HCT116 (cell line): Measurements from ENCODE around the gene IFT25. TPM values are rescaled to one million over a fixed set of nuclear protein-coding genes. Genes with fewer than 3 reads are reported as not detected.

Experiments used
- ATAC-seq: fragments of 200-7000 bp; cut with Tn5 transposase; 2 replicates; pipeline ENCODE4 v1.9.1; 2020; ENCODE audit warnings: mild to moderate bottlenecking, moderate library complexity
- BruUV-seq: library from RNA; stranded (reverse); fragments of 400-500 nt; replicated peaks from 2 replicates; lab custom pipeline; 2021; lab: Mats Ljungman, UMichigan
- CTCF ChIA-PET: fragments of 300-600 bp; sonication (Branson Sonifier 250); formaldehyde crosslinking; loops from one replicate; lab custom pipeline; 2021; ENCODE audit warnings: antibody characterized with exemption; lab: Charles Lee
- POLR2A ChIA-PET: fragments of 300-600, 350-600 bp; sonication (Branson Sonifier 250); formaldehyde crosslinking; loops from one replicate; lab custom pipeline; 2021; ENCODE audit warnings: antibody characterized with exemption; lab: Charles Lee
- RAD21 ChIA-PET, 2 experiments: fragments of 300-600 bp; sonication (Branson Sonifier 250); formaldehyde crosslinking; loops; one replicate each; lab custom pipeline; 2023; ENCODE audit warnings: low total read pairs in 2 of 2; ENCODE audit not compliant: uncharacterized antibody in 2 of 2, unreplicated experiment in 2 of 2, low non-redundant PET in 1 of 2; lab: Charles Lee
- DNase-seq: peaks from one replicate; pipeline ENCODE4 v3.0.0-alpha.2; 2010; ENCODE audit warnings: low read depth, low spot score
- H2AFZ ChIP-seq: fragments of 200-600 bp; shearing (Covaris generic), sonication (generic); 2 replicates; pipeline ENCODE4 v1.6.1; 2017; ENCODE audit warnings: low read depth, mixed run types, mixed read lengths, antibody characterized with exemption, low read length; ENCODE audit not compliant: poor library complexity, severe bottlenecking
- H3K27ac ChIP-seq: 2 replicates; pipeline ENCODE4 v1.5.1; 2012; ENCODE audit warnings: low read depth, low read length
- H3K27me3 ChIP-seq: fragments of 200-600 bp; sonication (generic); 2 replicates; pipeline ENCODE4 v1.6.1; 2016; ENCODE audit warnings: mixed run types, low read length, mixed read lengths; ENCODE audit not compliant: insufficient read depth
- H3K36me3 ChIP-seq, 2 experiments: fragments of 200-500 bp in 1 of 2; fragments of 200-600 bp in 1 of 2; sonication (Bioruptor generic) in 1 of 2; sonication (generic) in 1 of 2; 2 replicates each; pipeline versions ENCODE4 v1.5.1 to v1.6.1; 2014 to 2016; ENCODE audit warnings: low read length in 2 of 2, inconsistent platforms in 1 of 2, mixed read lengths in 1 of 2, mixed run types in 1 of 2; ENCODE audit not compliant: insufficient read depth in 2 of 2, control insufficient read depth in 1 of 2
- H3K4me1 ChIP-seq, 2 experiments: fragments of 200-600 bp in 1 of 2; sonication (generic) in 1 of 2; 2 replicates each; pipeline versions ENCODE4 v1.5.1 to v1.6.1; 2012 to 2017; ENCODE audit warnings: low read length in 2 of 2, inconsistent platforms in 1 of 2, mild to moderate bottlenecking in 1 of 2, mixed read lengths in 1 of 2, mixed run types in 1 of 2, moderate library complexity in 1 of 2; ENCODE audit not compliant: insufficient read depth in 2 of 2, control insufficient read depth in 1 of 2
- H3K4me2 ChIP-seq: fragments of 200-600 bp; sonication (generic); 2 replicates; pipeline ENCODE4 v1.6.1; 2017; ENCODE audit warnings: mixed run types, low read length, mixed read lengths
- H3K4me3 ChIP-seq, 2 experiments: fragments of 200-600 bp in 1 of 2; sonication (generic) in 1 of 2; replicated peaks in 1 of 2; 2 replicates each; pipeline ENCODE4 v1.5.1; 2011 to 2016; ENCODE audit warnings: low read length in 2 of 2, control low read depth in 1 of 2, low read depth in 1 of 2, mild to moderate bottlenecking in 1 of 2, mixed read lengths in 1 of 2, mixed run types in 1 of 2
- H3K79me2 ChIP-seq: fragments of 200-600 bp; sonication (generic); 2 replicates; pipeline ENCODE4 v1.6.1; 2017; ENCODE audit warnings: mild to moderate bottlenecking, mixed run types, low read length, moderate library complexity, mixed read lengths; ENCODE audit not compliant: insufficient read depth
- H3K9ac ChIP-seq: fragments of 200-600 bp; sonication (generic); 2 replicates; pipeline ENCODE4 v1.6.1; 2016; ENCODE audit warnings: low read length, mixed read lengths
- H3K9me2 ChIP-seq: fragments of 200-600 bp; sonication (generic), shearing (Covaris generic); 2 replicates; pipeline ENCODE4 v1.6.1; 2017; ENCODE audit warnings: mixed run types, mild to moderate bottlenecking, moderate library complexity; ENCODE audit not compliant: insufficient read depth
- H3K9me3 ChIP-seq, 2 experiments: fragments of 200-500 bp in 1 of 2; fragments of 200-600 bp in 1 of 2; sonication (Bioruptor generic) in 1 of 2; sonication (generic) in 1 of 2; 2 replicates each; pipeline ENCODE4 v1.6.1; 2014 to 2017; ENCODE audit warnings: low read length in 2 of 2, mixed read lengths in 2 of 2, inconsistent platforms in 1 of 2, low read depth in 1 of 2, mild to moderate bottlenecking in 1 of 2, mixed run types in 1 of 2, moderate library complexity in 1 of 2; ENCODE audit not compliant: control insufficient read depth in 1 of 2, insufficient read depth in 1 of 2
- H4K20me1 ChIP-seq: fragments of 200-600 bp; sonication (generic), shearing (Covaris generic); 2 replicates; pipeline ENCODE4 v1.6.1; 2017; ENCODE audit warnings: mixed run types, mild to moderate bottlenecking, moderate library complexity; ENCODE audit not compliant: insufficient read depth
- CBX3 ChIP-seq: IDR thresholded peaks from 2 replicates; pipeline ENCODE4 v1.6.1; 2012; ENCODE audit warnings: low read depth
- CEBPB ChIP-seq: IDR thresholded peaks from 2 replicates; pipeline ENCODE4 v1.6.1; 2012; ENCODE audit warnings: low read depth
- EGR1 ChIP-seq: IDR thresholded peaks from 2 replicates; pipeline ENCODE4 v1.6.1; 2012; ENCODE audit warnings: low read depth
- ELF1 ChIP-seq: IDR thresholded peaks from 2 replicates; pipeline ENCODE4 v1.6.1; 2012; ENCODE audit warnings: low read depth, borderline replicate concordance
- EZH2 ChIP-seq: fragments of 200-600 bp; sonication (generic); IDR thresholded peaks from 2 replicates; pipeline ENCODE4 v1.6.1; 2017; ENCODE audit warnings: antibody characterized with exemption, mixed run types
- EZH2phosphoT487 ChIP-seq: fragments of 200-600 bp; IDR thresholded peaks from 2 replicates; pipeline ENCODE4 v1.6.1; 2018; ENCODE audit warnings: antibody characterized with exemption, borderline replicate concordance
- FOSL1 ChIP-seq: IDR thresholded peaks from 2 replicates; pipeline ENCODE4 v1.6.1; 2012; ENCODE audit warnings: low read depth
- POLR2A ChIP-seq: IDR thresholded peaks from 2 replicates; pipeline ENCODE4 v1.7.0; 2011; ENCODE audit warnings: borderline replicate concordance; ENCODE audit not compliant: insufficient read depth, insufficient read length; ENCODE audit errors: extremely low read depth
- POLR2AphosphoS5 ChIP-seq: IDR thresholded peaks from 2 replicates; pipeline ENCODE4 v1.6.1; 2011; ENCODE audit warnings: mild to moderate bottlenecking, low read depth, low read length, moderate library complexity
- RAD21 ChIP-seq: IDR thresholded peaks from 2 replicates; pipeline ENCODE4 v1.6.1; 2012; ENCODE audit warnings: low read depth, mild to moderate bottlenecking
- SP1 ChIP-seq: IDR thresholded peaks from 2 replicates; pipeline ENCODE4 v1.6.1; 2012; ENCODE audit warnings: low read depth
- ZNF274 ChIP-seq: fragments of 200-500 bp; sonication (Bioruptor generic); IDR thresholded peaks from 2 replicates; pipeline ENCODE4 v1.6.1; 2014; ENCODE audit warnings: mild to moderate bottlenecking, low read depth, low read length, inconsistent platforms
- intact Hi-C: fragments of 100-400 bp; cut with micrococcal nuclease; formaldehyde crosslinking; loops from 2 replicates; pipeline ENCODE4 v1.10.0; 2022
- total RNA-seq: library from RNA; stranded (reverse); gene quantifications from one replicate; pipeline ENCODE4 v1.2.1, GENCODE V29; 2021; ENCODE audit not compliant: unreplicated experiment
- TF ChIP-seq, protein P1 (sequence below): IDR thresholded peaks from 2 replicates; pipeline ENCODE4 v1.6.1; 2012
- TF ChIP-seq, protein P2 (sequence below): IDR thresholded peaks from 2 replicates; pipeline ENCODE4 v1.6.1; 2012
- TF ChIP-seq, protein P3 (sequence below): IDR thresholded peaks from 2 replicates; pipeline ENCODE4 v1.6.1; 2012; ENCODE audit warnings: low read depth

Gene IFT25
- total RNA-seq, 1 experiment from 2014 or later, result 45.1 TPM

DNA sequence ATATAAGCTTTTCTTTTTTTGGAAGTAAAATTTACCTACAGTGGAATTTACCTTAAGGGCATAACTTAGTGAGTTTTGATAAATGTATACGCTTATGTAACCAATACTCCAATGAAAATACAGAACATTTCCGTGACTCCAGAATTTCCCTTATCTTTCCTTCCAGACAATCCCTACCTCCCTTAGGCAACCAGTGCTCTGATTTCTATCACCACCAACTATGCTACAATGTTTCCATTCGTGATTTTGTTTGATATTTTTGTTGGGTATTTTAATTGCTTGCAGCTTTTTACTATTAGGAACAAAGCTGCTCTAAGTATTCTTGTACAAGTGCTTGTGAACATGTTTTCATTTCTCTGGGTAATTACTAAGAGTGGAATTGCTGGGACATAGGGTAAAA lies 14.6 kb downstream of the IFT25 start:
- DNase-seq, result no peak
- TF ChIP-seq EZH2phosphoT487, result no peak
- TF ChIP-seq ZNF274, result no peak
- TF ChIP-seq, protein P1, sequence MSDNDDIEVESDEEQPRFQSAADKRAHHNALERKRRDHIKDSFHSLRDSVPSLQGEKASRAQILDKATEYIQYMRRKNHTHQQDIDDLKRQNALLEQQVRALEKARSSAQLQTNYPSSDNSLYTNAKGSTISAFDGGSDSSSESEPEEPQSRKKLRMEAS, result no peak
- no peak for TF ChIP-seq EZH2
- no peak for TF ChIP-seq ELF1
- TF ChIP-seq POLR2AphosphoS5, result no peak
- no peak for TF ChIP-seq RAD21
- TF ChIP-seq EGR1, result no peak
- TF ChIP-seq, protein P2, sequence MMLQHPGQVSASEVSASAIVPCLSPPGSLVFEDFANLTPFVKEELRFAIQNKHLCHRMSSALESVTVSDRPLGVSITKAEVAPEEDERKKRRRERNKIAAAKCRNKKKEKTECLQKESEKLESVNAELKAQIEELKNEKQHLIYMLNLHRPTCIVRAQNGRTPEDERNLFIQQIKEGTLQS, result no peak
- no peak for TF ChIP-seq POLR2A
- TF ChIP-seq FOSL1, result no peak
- no peak for TF ChIP-seq CBX3
- TF ChIP-seq, protein P3, sequence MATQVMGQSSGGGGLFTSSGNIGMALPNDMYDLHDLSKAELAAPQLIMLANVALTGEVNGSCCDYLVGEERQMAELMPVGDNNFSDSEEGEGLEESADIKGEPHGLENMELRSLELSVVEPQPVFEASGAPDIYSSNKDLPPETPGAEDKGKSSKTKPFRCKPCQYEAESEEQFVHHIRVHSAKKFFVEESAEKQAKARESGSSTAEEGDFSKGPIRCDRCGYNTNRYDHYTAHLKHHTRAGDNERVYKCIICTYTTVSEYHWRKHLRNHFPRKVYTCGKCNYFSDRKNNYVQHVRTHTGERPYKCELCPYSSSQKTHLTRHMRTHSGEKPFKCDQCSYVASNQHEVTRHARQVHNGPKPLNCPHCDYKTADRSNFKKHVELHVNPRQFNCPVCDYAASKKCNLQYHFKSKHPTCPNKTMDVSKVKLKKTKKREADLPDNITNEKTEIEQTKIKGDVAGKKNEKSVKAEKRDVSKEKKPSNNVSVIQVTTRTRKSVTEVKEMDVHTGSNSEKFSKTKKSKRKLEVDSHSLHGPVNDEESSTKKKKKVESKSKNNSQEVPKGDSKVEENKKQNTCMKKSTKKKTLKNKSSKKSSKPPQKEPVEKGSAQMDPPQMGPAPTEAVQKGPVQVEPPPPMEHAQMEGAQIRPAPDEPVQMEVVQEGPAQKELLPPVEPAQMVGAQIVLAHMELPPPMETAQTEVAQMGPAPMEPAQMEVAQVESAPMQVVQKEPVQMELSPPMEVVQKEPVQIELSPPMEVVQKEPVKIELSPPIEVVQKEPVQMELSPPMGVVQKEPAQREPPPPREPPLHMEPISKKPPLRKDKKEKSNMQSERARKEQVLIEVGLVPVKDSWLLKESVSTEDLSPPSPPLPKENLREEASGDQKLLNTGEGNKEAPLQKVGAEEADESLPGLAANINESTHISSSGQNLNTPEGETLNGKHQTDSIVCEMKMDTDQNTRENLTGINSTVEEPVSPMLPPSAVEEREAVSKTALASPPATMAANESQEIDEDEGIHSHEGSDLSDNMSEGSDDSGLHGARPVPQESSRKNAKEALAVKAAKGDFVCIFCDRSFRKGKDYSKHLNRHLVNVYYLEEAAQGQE, result no peak
- no peak for TF ChIP-seq CEBPB
- no peak for TF ChIP-seq SP1
- Histone ChIP-seq H3K9me2 (no peaks in the 10 kb centered on the region), H3K9ac (no peak overlapping the region), H3K9me3 (peaks cover 6 to 11% of the 10 kb centered on the region in 2 experiments; a peak in 3 of 4 replicates), H3K4me3 (no peak overlapping the region), H3K79me2 (0 out of 2 replicates have a peak, but pooled peaks cover 3% of the 10 kb centered on the region), H3K4me2 (no peak overlapping the region), H3K36me3 (peaks cover 2 to 24% of the 10 kb centered on the region in 2 experiments; a peak in 1 of 4 replicates), H3K27ac (no peak overlapping the region), H2AFZ (no peak overlapping the region), H3K27me3 (no peaks in the 10 kb centered on the region), H3K4me1 (no peaks in the 10 kb centered on the region), H4K20me1 (no peaks in the 10 kb centered on the region)
- ChIA-PET CTCF (no interaction called here), POLR2A (no interaction called here), RAD21 (no interaction called here)
- intact Hi-C loops, result no loop called here
- no peak for ATAC-seq
- no TSS peak for BruUV-seq
